MM.1S (cell line): ENCODE results near the gene PLPP3.

Experiments used
- EZH2phosphoT487 ChIP-seq: fragments of 300-600 bp; sonication (generic); IDR thresholded peaks from 2 replicates; pipeline ENCODE4 v1.6.1; 2018; ENCODE audit warnings: antibody characterized with exemption, low read length
- TF ChIP-seq, protein P1 (sequence below): fragments of 300-600 bp; sonication (generic); IDR thresholded peaks from 2 replicates; pipeline ENCODE4 v1.5.1; 2016; ENCODE audit warnings: antibody characterized with exemption, low read length, mixed read lengths

DNA sequence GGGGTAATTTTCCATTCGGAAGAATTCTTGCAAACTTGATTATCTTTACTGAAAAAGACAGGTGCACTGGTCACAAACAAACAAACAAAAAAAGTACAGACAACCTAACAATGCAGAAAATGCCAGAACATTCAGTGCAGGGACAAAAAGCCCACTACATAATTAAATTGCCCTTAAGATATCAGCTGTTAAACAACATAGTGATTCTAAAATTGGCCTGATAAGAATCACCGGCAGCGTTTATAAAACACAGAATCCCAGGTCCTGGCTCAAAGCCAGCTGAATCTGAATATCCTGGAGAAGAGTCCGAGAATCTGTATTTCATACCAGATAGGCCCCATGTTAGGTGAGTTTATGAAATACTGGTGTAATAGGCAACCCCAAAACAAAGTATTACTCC is 6.1 kb downstream of the PLPP3 start:
- no peak for TF ChIP-seq EZH2phosphoT487
- TF ChIP-seq, protein P1, sequence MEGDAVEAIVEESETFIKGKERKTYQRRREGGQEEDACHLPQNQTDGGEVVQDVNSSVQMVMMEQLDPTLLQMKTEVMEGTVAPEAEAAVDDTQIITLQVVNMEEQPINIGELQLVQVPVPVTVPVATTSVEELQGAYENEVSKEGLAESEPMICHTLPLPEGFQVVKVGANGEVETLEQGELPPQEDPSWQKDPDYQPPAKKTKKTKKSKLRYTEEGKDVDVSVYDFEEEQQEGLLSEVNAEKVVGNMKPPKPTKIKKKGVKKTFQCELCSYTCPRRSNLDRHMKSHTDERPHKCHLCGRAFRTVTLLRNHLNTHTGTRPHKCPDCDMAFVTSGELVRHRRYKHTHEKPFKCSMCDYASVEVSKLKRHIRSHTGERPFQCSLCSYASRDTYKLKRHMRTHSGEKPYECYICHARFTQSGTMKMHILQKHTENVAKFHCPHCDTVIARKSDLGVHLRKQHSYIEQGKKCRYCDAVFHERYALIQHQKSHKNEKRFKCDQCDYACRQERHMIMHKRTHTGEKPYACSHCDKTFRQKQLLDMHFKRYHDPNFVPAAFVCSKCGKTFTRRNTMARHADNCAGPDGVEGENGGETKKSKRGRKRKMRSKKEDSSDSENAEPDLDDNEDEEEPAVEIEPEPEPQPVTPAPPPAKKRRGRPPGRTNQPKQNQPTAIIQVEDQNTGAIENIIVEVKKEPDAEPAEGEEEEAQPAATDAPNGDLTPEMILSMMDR: no peak
